Measurements from ENCODE around the gene KCNB1.

Gene KCNB1

DNA sequence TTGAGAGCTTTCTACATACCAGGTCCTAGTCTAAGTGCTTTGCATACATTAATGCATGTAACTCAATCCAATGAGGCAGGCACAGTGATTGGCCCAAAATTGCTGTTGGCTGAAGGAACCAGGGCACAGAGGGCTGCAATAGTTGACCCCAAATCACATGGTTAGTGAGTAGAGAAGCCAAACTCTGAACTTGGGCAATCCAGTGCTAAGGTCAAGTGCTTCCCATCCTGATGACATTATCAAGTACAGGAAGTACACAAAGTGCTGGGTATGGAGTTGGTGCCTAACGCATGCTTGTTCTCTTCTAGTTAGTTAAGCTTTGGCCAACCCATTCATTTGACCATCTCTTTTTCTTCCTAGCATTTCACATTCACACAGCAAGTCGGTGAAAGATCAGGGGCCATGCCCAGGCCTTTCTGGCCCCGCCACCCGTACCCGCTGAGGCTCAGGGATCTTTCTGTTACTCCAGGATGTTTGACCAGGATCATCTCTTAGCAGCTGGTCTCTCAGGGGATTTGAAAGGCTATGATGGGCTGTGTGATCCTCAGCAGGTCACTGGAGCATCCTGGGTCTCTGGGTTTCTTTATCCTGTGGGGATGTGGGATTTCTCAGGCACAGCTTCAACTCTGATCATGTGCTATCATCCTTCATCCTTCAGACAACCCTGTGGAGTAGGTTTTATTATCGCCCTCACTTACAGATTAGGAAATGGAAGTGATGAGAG, 7.0 kb downstream of the KCNB1 start:
- H3K27me3 ChIP-seq (ENCODE audit: insufficient read depth, poor library complexity, severe bottlenecking): no peaks in the 10 kb centered on the region

GRCh38 chr20:49471397-49471796, 11.1 kb downstream of the KCNB1 start:
- DNase-seq (ENCODE audit: low read depth in 1 of 2, low spot score in 1 of 2): no peak
- H3K4me3 ChIP-seq (replicated peaks; ENCODE audit: insufficient read depth, low read length): no peak overlapping the region
- H3K27me3 ChIP-seq (ENCODE audit: insufficient read depth, poor library complexity, severe bottlenecking): peaks cover 3% of the 10 kb centered on the region
- no peak overlapping the region for H3K27ac ChIP-seq (replicated peaks)
- no peak for TF ChIP-seq GABPA (IDR thresholded peaks at IDR 0.05; ENCODE audit: low read depth)
- TF ChIP-seq, protein P1, sequence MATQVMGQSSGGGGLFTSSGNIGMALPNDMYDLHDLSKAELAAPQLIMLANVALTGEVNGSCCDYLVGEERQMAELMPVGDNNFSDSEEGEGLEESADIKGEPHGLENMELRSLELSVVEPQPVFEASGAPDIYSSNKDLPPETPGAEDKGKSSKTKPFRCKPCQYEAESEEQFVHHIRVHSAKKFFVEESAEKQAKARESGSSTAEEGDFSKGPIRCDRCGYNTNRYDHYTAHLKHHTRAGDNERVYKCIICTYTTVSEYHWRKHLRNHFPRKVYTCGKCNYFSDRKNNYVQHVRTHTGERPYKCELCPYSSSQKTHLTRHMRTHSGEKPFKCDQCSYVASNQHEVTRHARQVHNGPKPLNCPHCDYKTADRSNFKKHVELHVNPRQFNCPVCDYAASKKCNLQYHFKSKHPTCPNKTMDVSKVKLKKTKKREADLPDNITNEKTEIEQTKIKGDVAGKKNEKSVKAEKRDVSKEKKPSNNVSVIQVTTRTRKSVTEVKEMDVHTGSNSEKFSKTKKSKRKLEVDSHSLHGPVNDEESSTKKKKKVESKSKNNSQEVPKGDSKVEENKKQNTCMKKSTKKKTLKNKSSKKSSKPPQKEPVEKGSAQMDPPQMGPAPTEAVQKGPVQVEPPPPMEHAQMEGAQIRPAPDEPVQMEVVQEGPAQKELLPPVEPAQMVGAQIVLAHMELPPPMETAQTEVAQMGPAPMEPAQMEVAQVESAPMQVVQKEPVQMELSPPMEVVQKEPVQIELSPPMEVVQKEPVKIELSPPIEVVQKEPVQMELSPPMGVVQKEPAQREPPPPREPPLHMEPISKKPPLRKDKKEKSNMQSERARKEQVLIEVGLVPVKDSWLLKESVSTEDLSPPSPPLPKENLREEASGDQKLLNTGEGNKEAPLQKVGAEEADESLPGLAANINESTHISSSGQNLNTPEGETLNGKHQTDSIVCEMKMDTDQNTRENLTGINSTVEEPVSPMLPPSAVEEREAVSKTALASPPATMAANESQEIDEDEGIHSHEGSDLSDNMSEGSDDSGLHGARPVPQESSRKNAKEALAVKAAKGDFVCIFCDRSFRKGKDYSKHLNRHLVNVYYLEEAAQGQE (IDR thresholded peaks at IDR 0.05; ENCODE audit: insufficient replicate concordance, low read depth): no peak
- no peak for TF ChIP-seq SPI1 (IDR thresholded peaks at IDR 0.05; ENCODE audit: borderline replicate concordance, low read depth)
- no peak for TF ChIP-seq CTCF (IDR thresholded peaks at IDR 0.05; ENCODE audit: insufficient read depth, low read length)
- TF ChIP-seq POLR2AphosphoS5 (IDR thresholded peaks at IDR 0.05; ENCODE audit: low read depth): no peak

More for the DNA sequence above, 7.0 kb downstream of the KCNB1 start:
- Histone ChIP-seq H3K4me3 (replicated peaks; ENCODE audit: insufficient read depth, low read length) (no peak overlapping the region), H3K27ac (replicated peaks) (no peak overlapping the region)
- no peak for DNase-seq (ENCODE audit: low read depth in 1 of 2, low spot score in 1 of 2)
- TF ChIP-seq POLR2AphosphoS5 (IDR thresholded peaks at IDR 0.05; ENCODE audit: low read depth) (no peak), SPI1 (IDR thresholded peaks at IDR 0.05; ENCODE audit: borderline replicate concordance, low read depth) (no peak), GABPA (IDR thresholded peaks at IDR 0.05; ENCODE audit: low read depth) (no peak), CTCF (IDR thresholded peaks at IDR 0.05; ENCODE audit: insufficient read depth, low read length) (no peak)
- TF ChIP-seq, protein P1 (IDR thresholded peaks at IDR 0.05; ENCODE audit: insufficient replicate concordance, low read depth): no peak

GRCh38 chr20:49470922-49471321, 11.5 kb downstream of the KCNB1 start:
- Histone ChIP-seq H3K27ac (replicated peaks) (no peak overlapping the region), H3K4me3 (replicated peaks; ENCODE audit: insufficient read depth, low read length) (no peak overlapping the region), H3K27me3 (ENCODE audit: insufficient read depth, poor library complexity, severe bottlenecking) (peaks cover 3% of the 10 kb centered on the region)
- TF ChIP-seq, protein P1 (IDR thresholded peaks at IDR 0.05; ENCODE audit: insufficient replicate concordance, low read depth): no peak
- TF ChIP-seq POLR2AphosphoS5 (IDR thresholded peaks at IDR 0.05; ENCODE audit: low read depth) (no peak), SPI1 (IDR thresholded peaks at IDR 0.05; ENCODE audit: borderline replicate concordance, low read depth) (no peak), CTCF (IDR thresholded peaks at IDR 0.05; ENCODE audit: insufficient read depth, low read length) (no peak), GABPA (IDR thresholded peaks at IDR 0.05; ENCODE audit: low read depth) (no peak)
- DNase-seq (ENCODE audit: low read depth in 1 of 2, low spot score in 1 of 2): no peak

Measured in HL-60 (cell line).